ENCODE measurements around the gene DAPP1. TPM values are rescaled to one million over a fixed set of nuclear protein-coding genes. Genes with fewer than 3 reads are reported as not detected.

The DAPP1 gene
- total and polyA plus RNA-seq, 10 of the 15 experiments (the other 5 are each of a cell fraction or from before 2014, with no cell fraction given), result 46.5 to 147 (median 74.2) TPM

- TF ChIP-seq CUX1 (IDR thresholded peaks at IDR 0.05; ENCODE audit: insufficient replicate concordance, low read depth, low read length) (no peak), ZNF622 (IDR thresholded peaks at IDR 0.05) (no peak), ZBTB11 (CRISPR knock-in tag; IDR thresholded peaks at IDR 0.05) (no peak), FOXM1 (IDR thresholded peaks at IDR 0.05; ENCODE audit: low read depth, low read length) (peak; percentile 96), IRF4 (IDR thresholded peaks at IDR 0.05; ENCODE audit: low read depth, low read length) (peak; percentile 92), ETV6 (conservative IDR thresholded peaks at IDR 0.05 in 1 of 2, IDR thresholded peaks at IDR 0.05 in 1 of 2; ENCODE audit: borderline replicate concordance in 1 of 2, low read depth in 1 of 2) (peak in 1 of 2 experiments; percentile 95; a peak in 2 of 4 replicates), SRF (IDR thresholded peaks at IDR 0.05; ENCODE audit: low read depth in 2 of 2, low read length in 2 of 2) (no peak), PRDM15 (CRISPR knock-in tag; IDR thresholded peaks at IDR 0.05) (no peak), MAX (IDR thresholded peaks at IDR 0.05; ENCODE audit: low read depth, low read length) (no peak), TCF12 (IDR thresholded peaks at IDR 0.05; ENCODE audit: low read depth, low read length) (peak; percentile 78), ZNF687 (IDR thresholded peaks at IDR 0.05) (peak; percentile 76)
Observed at GRCh38 chr4:99847362-99847976, 30.8 kb downstream of the DAPP1 start (continued).
